Gastrocnemius medialis (tissue), 4 donors: ENCODE data around the gene LRP1-AS. TPM values are rescaled to one million over a fixed set of nuclear protein-coding genes. Genes with fewer than 3 reads are reported as not detected.

Experiments used
- ATAC-seq, 2 donors: fragments of 150-250 bp; one replicate each; pipeline ENCODE4 v1.9.1; 2016
- DNase-seq, 2 donors: peaks; one replicate each; pipeline ENCODE4 v3.0.0-alpha.2; 2019
- H3K27ac ChIP-seq, 4 donors: fragments of 200-600 bp; sonication (generic); 1 replicate in 1 of 4; 2 replicates in 3 of 4; pipeline ENCODE4 v1.5.1; 2016 to 2018; ENCODE audit warnings: mild to moderate bottlenecking in 2 of 4, moderate library complexity in 1 of 4
- H3K27me3 ChIP-seq, 3 donors: fragments of 200-600 bp; sonication (generic) in 2 of 3; 1 replicate in 1 of 3; 2 replicates in 2 of 3; pipeline versions ENCODE4 v1.5.1 to v1.6.0; 2016 to 2019; ENCODE audit warnings: mild to moderate bottlenecking in 1 of 3, moderate library complexity in 1 of 3
- H3K36me3 ChIP-seq, 2 donors: fragments of 200-600 bp; sonication (generic) in 1 of 2; one replicate each; pipeline ENCODE4 v1.5.1; 2017 to 2018
- H3K4me1 ChIP-seq, 2 donors: fragments of 200-600 bp; sonication (generic) in 1 of 2; one replicate each; pipeline ENCODE4 v1.5.1; 2016 to 2017; ENCODE audit warnings: mild to moderate bottlenecking in 2 of 2
- H3K4me3 ChIP-seq, 4 donors: fragments of 200-600 bp; sonication (generic) in 3 of 4; 1 replicate in 1 of 4; 2 replicates in 3 of 4; pipeline ENCODE4 v1.5.1; 2016 to 2019; ENCODE audit warnings: mild to moderate bottlenecking in 2 of 4
- H3K9me3 ChIP-seq, 3 donors: fragments of 200-600 bp; sonication (generic) in 2 of 3; 1 replicate in 1 of 3; 2 replicates in 2 of 3; pipeline ENCODE4 v1.5.1; 2016 to 2019
- POLR2A ChIP-seq, 2 donors: fragments of 450-650 bp; IDR thresholded peaks; one replicate each; pipeline ENCODE4 v1.6.1; 2017; ENCODE audit warnings: antibody characterized with exemption in 2 of 2, mild to moderate bottlenecking in 2 of 2, moderate library complexity in 2 of 2
- in situ Hi-C, 4 donors: fragments of 200-750 bp; cut with MboI; loops; one replicate each; pipeline versions ENCODE4 v1.15.0 to v1.8.0; 2017; ENCODE audit warnings: low sequenced_read_pairs in 4 of 4
- intact Hi-C: fragments of 100-400 bp; cut with DNase I; formaldehyde crosslinking; loops from one replicate; pipeline ENCODE4 v1.15.1; 2023; ENCODE audit warnings: low total_unique reads
- total RNA-seq, 4 donors: library from RNA; depleted of rRNA; stranded (reverse); fragments of >200 nt; gene quantifications; one replicate each; pipeline versions ENCODE4 v1.1.0 to v1.2.3, GENCODE V29; 2016
- TF ChIP-seq, protein P1 (sequence below), 5 experiments: fragments of 450-650 bp in 3 of 5; fragments of 200-600 bp in 2 of 5; sonication (generic) in 2 of 5; IDR thresholded peaks in 4 of 5; conservative IDR thresholded peaks in 1 of 5; 1 replicate in 4 of 5; 2 replicates in 1 of 5; pipeline ENCODE4 v1.5.1; 2016 to 2019; ENCODE audit warnings: antibody characterized with exemption in 5 of 5, mild to moderate bottlenecking in 3 of 5, moderate library complexity in 3 of 5

Gene LRP1-AS
- total RNA-seq, 4 donors from 2014 or later = not detected

DNA sequence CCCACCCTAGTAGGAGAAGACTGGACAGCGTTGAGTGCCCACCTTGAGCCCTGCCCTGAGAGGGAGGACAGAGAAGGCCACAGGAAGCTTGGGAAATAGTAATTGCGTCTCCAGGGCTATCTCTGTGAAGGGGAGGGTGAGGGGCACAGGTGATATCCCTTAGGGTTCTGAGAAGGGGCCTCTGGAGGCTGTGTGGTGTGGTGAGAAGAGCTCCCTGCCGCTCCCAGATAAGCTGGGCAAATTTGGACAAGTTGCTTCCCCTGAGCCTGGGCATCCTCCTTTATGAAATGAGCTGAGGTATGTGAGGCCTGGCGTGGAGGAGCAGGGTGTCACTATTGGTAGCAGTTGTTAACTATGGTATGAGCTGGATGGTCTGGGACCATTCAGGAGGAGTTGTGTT, 23.5 kb upstream of the LRP1-AS start:
- no peak overlapping the region for H3K4me3 ChIP-seq
- in situ Hi-C loops = loop anchor here in 1 of 4 donors (10.0 kb wide), 1 partner anchor 106 kb away; no protein-coding TSS in a partner anchor
- no peaks in the 10 kb centered on the region for H3K4me1 ChIP-seq
- H3K36me3 ChIP-seq = no peaks in the 10 kb centered on the region
- H3K27me3 ChIP-seq = no peaks in the 10 kb centered on the region
- H3K27ac ChIP-seq = no peak overlapping the region
- H3K9me3 ChIP-seq = no peaks in the 10 kb centered on the region
- intact Hi-C loops = no loop called here
- no peak for DNase-seq
- TF ChIP-seq, protein P1, sequence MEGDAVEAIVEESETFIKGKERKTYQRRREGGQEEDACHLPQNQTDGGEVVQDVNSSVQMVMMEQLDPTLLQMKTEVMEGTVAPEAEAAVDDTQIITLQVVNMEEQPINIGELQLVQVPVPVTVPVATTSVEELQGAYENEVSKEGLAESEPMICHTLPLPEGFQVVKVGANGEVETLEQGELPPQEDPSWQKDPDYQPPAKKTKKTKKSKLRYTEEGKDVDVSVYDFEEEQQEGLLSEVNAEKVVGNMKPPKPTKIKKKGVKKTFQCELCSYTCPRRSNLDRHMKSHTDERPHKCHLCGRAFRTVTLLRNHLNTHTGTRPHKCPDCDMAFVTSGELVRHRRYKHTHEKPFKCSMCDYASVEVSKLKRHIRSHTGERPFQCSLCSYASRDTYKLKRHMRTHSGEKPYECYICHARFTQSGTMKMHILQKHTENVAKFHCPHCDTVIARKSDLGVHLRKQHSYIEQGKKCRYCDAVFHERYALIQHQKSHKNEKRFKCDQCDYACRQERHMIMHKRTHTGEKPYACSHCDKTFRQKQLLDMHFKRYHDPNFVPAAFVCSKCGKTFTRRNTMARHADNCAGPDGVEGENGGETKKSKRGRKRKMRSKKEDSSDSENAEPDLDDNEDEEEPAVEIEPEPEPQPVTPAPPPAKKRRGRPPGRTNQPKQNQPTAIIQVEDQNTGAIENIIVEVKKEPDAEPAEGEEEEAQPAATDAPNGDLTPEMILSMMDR (IDR thresholded peaks at IDR 0.05 in 4 of 5, conservative IDR thresholded peaks at IDR 0.05 in 1 of 5) = no peak
- ATAC-seq = no peak

DNA sequence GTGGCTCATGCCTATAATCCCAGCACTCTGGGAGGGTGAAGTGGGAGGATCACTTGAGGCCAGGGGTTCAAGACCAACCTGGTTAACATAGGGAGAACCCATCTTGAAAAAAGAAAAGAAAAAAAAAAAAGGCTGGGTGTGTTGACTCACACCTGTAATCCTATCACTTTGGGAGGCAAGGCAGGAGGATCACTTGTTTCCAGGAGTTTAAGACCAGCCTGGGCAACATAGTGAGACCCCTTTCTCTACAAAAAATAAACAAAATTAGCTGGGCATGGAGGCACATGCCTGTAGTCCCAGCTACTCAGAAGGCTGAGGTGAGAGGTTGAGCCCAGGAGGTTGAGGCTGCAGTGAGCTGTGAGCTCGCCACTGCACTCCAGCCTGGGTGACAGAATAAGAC, 23.0 kb upstream of the LRP1-AS start:
- ATAC-seq (no peak), DNase-seq (no peak)
- in situ Hi-C loops (loop anchor here in 1 of 4 donors (10.0 kb wide), 1 partner anchor 106 kb away; no protein-coding TSS in a partner anchor), intact Hi-C loops (no loop called here)
- Histone ChIP-seq H3K4me1 (no peaks in the 10 kb centered on the region), H3K4me3 (no peak overlapping the region), H3K36me3 (no peaks in the 10 kb centered on the region), H3K9me3 (no peaks in the 10 kb centered on the region), H3K27me3 (no peaks in the 10 kb centered on the region), H3K27ac (no peak overlapping the region)
- TF ChIP-seq, protein P1 (IDR thresholded peaks at IDR 0.05 in 4 of 5, conservative IDR thresholded peaks at IDR 0.05 in 1 of 5) = no peak
- TF ChIP-seq POLR2A (IDR thresholded peaks at IDR 0.05) = no peak

DNA sequence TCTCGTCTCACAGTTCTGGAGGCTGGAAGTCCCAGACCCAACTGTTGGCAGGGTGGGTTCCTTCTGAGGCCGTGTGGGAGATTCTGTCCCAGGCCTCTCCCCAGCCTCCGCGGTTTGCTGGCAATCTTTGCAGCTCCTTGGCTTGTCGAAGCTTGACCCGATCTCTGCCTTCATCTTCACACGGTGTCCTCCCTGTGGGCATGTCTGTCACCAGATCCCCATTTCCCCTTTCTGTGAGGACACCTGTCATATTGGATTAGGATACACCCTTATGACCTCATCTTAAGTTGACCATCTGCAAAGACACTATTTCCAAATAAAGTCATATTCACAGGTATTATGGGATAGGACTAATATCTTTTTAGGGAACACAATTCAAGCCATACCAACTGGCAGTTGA, 22.6 kb upstream of the LRP1-AS start:
- in situ Hi-C loops (loop anchor here in 1 of 4 donors (10.0 kb wide), 1 partner anchor 105 kb away; no protein-coding TSS in a partner anchor), intact Hi-C loops (no loop called here)
- ATAC-seq (no peak), DNase-seq (no peak)
- H3K9me3 ChIP-seq = no peaks in the 10 kb centered on the region
- no peaks in the 10 kb centered on the region for H3K27me3 ChIP-seq
- H3K27ac ChIP-seq = no peak overlapping the region
- no peak overlapping the region for H3K4me3 ChIP-seq
- TF ChIP-seq, protein P1 (IDR thresholded peaks at IDR 0.05 in 4 of 5, conservative IDR thresholded peaks at IDR 0.05 in 1 of 5) = no peak
- TF ChIP-seq POLR2A (IDR thresholded peaks at IDR 0.05) = no peak
- H3K36me3 ChIP-seq = no peaks in the 10 kb centered on the region
- no peaks in the 10 kb centered on the region for H3K4me1 ChIP-seq

DNA sequence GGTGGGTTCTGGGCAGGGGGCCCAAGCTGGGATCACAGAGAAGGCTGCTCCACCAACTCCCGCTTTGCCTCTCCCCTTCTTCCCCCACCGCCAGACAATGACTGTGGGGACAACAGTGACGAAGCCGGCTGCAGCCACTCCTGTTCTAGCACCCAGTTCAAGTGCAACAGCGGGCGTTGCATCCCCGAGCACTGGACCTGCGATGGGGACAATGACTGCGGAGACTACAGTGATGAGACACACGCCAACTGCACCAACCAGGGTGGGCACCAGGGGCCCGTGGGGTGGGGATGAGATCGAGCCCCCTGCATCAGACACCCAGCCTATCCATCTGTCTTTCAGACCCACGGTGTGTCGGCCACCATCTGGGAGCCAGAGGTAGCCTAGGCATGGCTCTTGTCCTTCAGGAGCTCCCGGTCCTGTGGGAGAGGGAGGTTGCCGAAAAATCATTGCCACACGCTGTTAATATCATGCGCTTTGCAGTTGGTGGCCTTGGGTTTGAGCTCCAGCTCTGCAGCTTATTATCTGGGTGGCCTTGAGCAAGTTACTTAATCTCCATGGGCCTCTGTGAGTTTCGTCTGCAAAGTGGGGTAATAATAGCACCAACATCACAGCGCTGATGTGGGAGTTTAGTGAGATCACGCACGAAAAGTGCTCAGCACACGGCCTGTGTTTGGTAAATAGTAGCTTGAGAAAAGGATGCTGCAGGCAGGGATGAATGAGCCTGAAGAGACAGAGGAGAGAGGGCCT, 21.8 kb upstream of the LRP1-AS start:
- H3K4me1 ChIP-seq = no peaks in the 10 kb centered on the region
- no peak overlapping the region for H3K4me3 ChIP-seq
- no peaks in the 10 kb centered on the region for H3K27me3 ChIP-seq
- in situ Hi-C loops (no loop called here), intact Hi-C loops (no loop called here)
- TF ChIP-seq POLR2A (IDR thresholded peaks at IDR 0.05) = no peak
- TF ChIP-seq, protein P1 (IDR thresholded peaks at IDR 0.05 in 4 of 5, conservative IDR thresholded peaks at IDR 0.05 in 1 of 5) = no peak
- H3K9me3 ChIP-seq = no peaks in the 10 kb centered on the region
- DNase-seq (no peak), ATAC-seq (no peak)
- H3K27ac ChIP-seq = no peak overlapping the region
- H3K36me3 ChIP-seq = no peaks in the 10 kb centered on the region
